T-cell (primary cell): ENCODE measurements around the gene ROBO1. TPM values are rescaled to one million over a fixed set of nuclear protein-coding genes. Genes with fewer than 3 reads are reported as not detected.

Experiments
- ATAC-seq, 4 experiments: fragments of 200-7000 bp in 3 of 4; fragments of 150-1000 bp in 1 of 4; cut with Tn5 transposase; replicated peaks in 1 of 4; 1 replicate in 3 of 4; 2 replicates in 1 of 4; pipeline ENCODE4 v1.10.0; 2021; ENCODE audit warnings: moderate library complexity in 3 of 4, mild to moderate bottlenecking in 2 of 4, moderate number of reproducible peaks in 1 of 4
- CTCF ChIA-PET, 2 donors: fragments of 300-600 bp; sonication (Branson Sonifier 250); formaldehyde crosslinking; loops; one replicate each; lab custom pipeline; 2022; ENCODE audit warnings: antibody characterized with exemption in 2 of 2; lab: Charles Lee
- POLR2A ChIA-PET, 2 donors: fragments of 300-600 bp; sonication (Branson Sonifier 250); formaldehyde crosslinking; loops; one replicate each; lab custom pipeline; 2022; ENCODE audit warnings: antibody characterized with exemption in 2 of 2; lab: Charles Lee
- DNase-seq, 35 experiments: peaks; one replicate each; pipeline versions ENCODE4 v3.0.0 to v3.0.0-alpha.2; 2013 to 2023
- H3K27ac ChIP-seq: one replicate; pipeline ENCODE4 v1.5.1; 2013; ENCODE audit warnings: low read length
- H3K27me3 ChIP-seq, 2 experiments: replicated peaks in 1 of 2; 1 replicate in 1 of 2; 2 replicates in 1 of 2; pipeline versions ENCODE4 v1.6.1 to v1.7.0; 2013; ENCODE audit warnings: low read length in 1 of 2, mixed read lengths in 1 of 2; ENCODE audit not compliant: control insufficient read depth in 2 of 2, insufficient read depth in 2 of 2; ENCODE audit errors: extremely low read depth in 1 of 2
- H3K36me3 ChIP-seq, 2 donors: 1 replicate in 1 of 2; 2 replicates in 1 of 2; pipeline versions ENCODE4 v1.6.1 to v1.7.0; 2013; ENCODE audit warnings: low read length in 1 of 2; ENCODE audit not compliant: control insufficient read depth in 2 of 2, insufficient read depth in 1 of 2; ENCODE audit errors: extremely low read depth in 1 of 2
- H3K4me1 ChIP-seq, 2 experiments: 1 replicate in 1 of 2; 2 replicates in 1 of 2; pipeline versions ENCODE4 v1.6.1 to v1.7.0; 2013; ENCODE audit warnings: low read length in 2 of 2, mixed read lengths in 1 of 2; ENCODE audit not compliant: insufficient read depth in 2 of 2, control insufficient read depth in 1 of 2; ENCODE audit errors: extremely low read depth in 1 of 2
- H3K4me3 ChIP-seq, 2 donors: 1 replicate in 1 of 2; 2 replicates in 1 of 2; pipeline versions ENCODE4 v1.5.1 to v1.7.0; 2013; ENCODE audit warnings: mild to moderate bottlenecking in 2 of 2, low read length in 1 of 2, moderate library complexity in 1 of 2; ENCODE audit not compliant: control insufficient read depth in 1 of 2; ENCODE audit errors: extremely low read depth in 1 of 2
- H3K9me3 ChIP-seq: 2 replicates; pipeline ENCODE4 v1.7.0; 2013
- H3K27ac Mint-ChIP-seq, 2 donors: one replicate each; pipeline ENCODE4 v1.8.0; 2020 to 2021; ENCODE audit warnings: mild to moderate bottlenecking in 2 of 2, mixed read lengths in 2 of 2
- H3K27me3 Mint-ChIP-seq, 2 donors: one replicate each; pipeline ENCODE4 v1.8.0; 2021 to 2022; ENCODE audit warnings: mixed read lengths in 2 of 2
- H3K36me3 Mint-ChIP-seq: one replicate; pipeline ENCODE4 v1.8.0; 2021; ENCODE audit warnings: mixed read lengths
- H3K4me1 Mint-ChIP-seq, 3 donors: one replicate each; pipeline ENCODE4 v1.8.0; 2020 to 2022; ENCODE audit warnings: mixed read lengths in 3 of 3, mild to moderate bottlenecking in 1 of 3
- H3K4me3 Mint-ChIP-seq, 3 donors: one replicate each; pipeline ENCODE4 v1.8.0; 2020 to 2022; ENCODE audit warnings: mild to moderate bottlenecking in 3 of 3, mixed read lengths in 3 of 3, moderate library complexity in 3 of 3
- H3K9me3 Mint-ChIP-seq, 3 donors: one replicate each; pipeline ENCODE4 v1.8.0; 2020 to 2022; ENCODE audit warnings: mixed read lengths in 3 of 3
- WGBS: methylation state at CpG from one replicate; pipeline ENCODE4 v1.1.5; 2013; ENCODE audit warnings: missing lambda C conversion rate; ENCODE audit not compliant: insufficient coverage; 5-methylcytosine and 5-hydroxymethylcytosine counted together
- total RNA-seq, 35 experiments: library from RNA in 6 of 35; stranded (reverse) in 6 of 35; fragments of 120-200 nt in 1 of 35; gene quantifications; one replicate each; pipeline versions ENCODE4 v1.2.1 to v1.2.4 and lab custom pipeline; 2013 to 2026

Gene ROBO1
- total RNA-seq, 5 donors from 2014 or later (not counting 1 experiment from before 2014, with no cell fraction given): 0.20 to 2.4 (median 1.7) TPM

DNA sequence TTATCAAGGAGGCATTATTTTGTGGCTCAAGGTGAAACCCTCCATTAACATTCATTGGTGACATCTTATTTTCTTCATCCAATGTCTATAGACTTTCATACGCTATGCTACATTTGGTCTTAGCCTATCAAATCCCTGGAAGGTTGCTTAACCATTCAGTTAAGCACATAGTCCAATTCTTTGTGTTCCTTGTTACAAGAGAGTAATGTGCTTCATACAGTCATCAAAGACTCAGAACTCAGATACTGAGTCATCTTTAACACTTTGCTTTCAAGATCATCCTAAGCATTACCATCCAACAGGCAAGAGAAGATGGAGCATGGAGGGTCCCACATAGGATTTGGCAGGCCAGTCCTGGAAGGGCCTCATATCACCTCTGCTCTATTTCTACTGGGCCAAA lies 1202.1 kb downstream of the ROBO1 start:
- no peaks in the 10 kb centered on the region for H3K27me3 ChIP-seq
- POLR2A ChIA-PET: no interaction called here
- H3K36me3 ChIP-seq: no peaks in the 10 kb centered on the region
- H3K36me3 Mint-ChIP-seq: no peaks in the 10 kb centered on the region
- peaks cover 7 to 40% (median 10%) of the 10 kb centered on the region in 3 donors for H3K9me3 Mint-ChIP-seq
- H3K4me3 Mint-ChIP-seq: no peak overlapping the region
- no peaks in the 10 kb centered on the region for H3K9me3 ChIP-seq
- CTCF ChIA-PET: no interaction called here
- H3K4me1 Mint-ChIP-seq: no peaks in the 10 kb centered on the region
- DNase-seq (no peak), ATAC-seq (no peak)
- 80% methylated on average over 1 of the region's 1 CpG for WGBS
- no peaks in the 10 kb centered on the region for H3K27me3 Mint-ChIP-seq
- no peak overlapping the region for H3K27ac ChIP-seq
- no peak overlapping the region for H3K4me3 ChIP-seq
- no peak overlapping the region for H3K27ac Mint-ChIP-seq
- no peaks in the 10 kb centered on the region for H3K4me1 ChIP-seq

DNA sequence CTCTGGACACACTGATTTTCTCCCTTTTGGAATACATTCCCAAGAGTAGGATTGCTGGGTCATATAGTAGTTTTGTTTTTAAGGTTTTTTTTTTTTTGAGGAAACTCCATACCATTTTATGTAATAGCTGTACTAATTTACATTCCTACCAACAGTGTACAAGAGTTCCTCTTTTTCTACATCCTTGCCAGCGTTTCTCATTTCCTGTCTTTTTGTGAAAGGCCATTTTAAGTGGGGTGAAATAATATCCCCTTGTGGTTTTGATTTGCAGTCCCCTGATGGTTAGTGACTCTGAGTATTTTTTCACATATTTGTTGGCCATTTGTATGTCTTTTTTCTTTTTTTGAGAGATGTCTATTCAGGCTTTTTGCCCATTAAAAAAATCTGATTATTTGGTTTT lies 1205.5 kb downstream of the ROBO1 start:
- H3K9me3 ChIP-seq: no peaks in the 10 kb centered on the region
- no peaks in the 10 kb centered on the region for H3K27me3 ChIP-seq
- Mint-ChIP-seq H3K4me3 (no peak overlapping the region), H3K27ac (no peak overlapping the region), H3K36me3 (no peaks in the 10 kb centered on the region), H3K27me3 (no peaks in the 10 kb centered on the region), H3K9me3 (peaks cover 7 to 30% (median 16%) of the 10 kb centered on the region in 3 donors), H3K4me1 (no peaks in the 10 kb centered on the region)
- no peak overlapping the region for H3K4me3 ChIP-seq
- no CpG with 5 or more reads among the region's 1 CpG for WGBS
- H3K36me3 ChIP-seq: no peaks in the 10 kb centered on the region
- CTCF ChIA-PET: no interaction called here
- no peak for ATAC-seq
- no peaks in the 10 kb centered on the region for H3K4me1 ChIP-seq
- POLR2A ChIA-PET: no interaction called here
- no peak overlapping the region for H3K27ac ChIP-seq
- no peak for DNase-seq
